Keratinocyte (primary cell): ENCODE measurements around the gene BCO2. TPM values are rescaled to one million over a fixed set of nuclear protein-coding genes. Genes with fewer than 3 reads are reported as not detected.
"Not testable (repeated sequence)": the region's sequence is repeated elsewhere in the genome, so short reads cannot be mapped to it uniquely, and the experiment has no call there.

Experiments
- DNase-seq: peaks from one replicate; pipeline ENCODE4 v3.0.0-alpha.2; 2011; ENCODE audit warnings: low read depth, missing footprints, low spot score
- FAIRE-seq: peaks from 2 replicates; lab custom pipeline; 2011; peaks lifted over from hg19 to GRCh38; lab: Jason Lieb, UNC
- H2AFZ ChIP-seq: 2 replicates; pipeline ENCODE4 v1.6.0; 2012; ENCODE audit warnings: low read length, control low read depth, inconsistent platforms; ENCODE audit not compliant: control insufficient read depth
- H3K27ac ChIP-seq: 2 replicates; pipeline ENCODE4 v1.5.1; 2011; ENCODE audit warnings: low read length; ENCODE audit not compliant: control insufficient read depth, insufficient read depth
- H3K27me3 ChIP-seq: 3 replicates; pipeline ENCODE4 v1.6.0; 2011; ENCODE audit warnings: low read length; ENCODE audit not compliant: control insufficient read depth, insufficient read depth; ENCODE audit errors: extremely low read depth
- H3K36me3 ChIP-seq, 2 experiments: 2 replicates in 1 of 2; 3 replicates in 1 of 2; pipeline ENCODE4 v1.5.1; 2011; ENCODE audit warnings: low read length in 2 of 2, mild to moderate bottlenecking in 1 of 2; ENCODE audit not compliant: control insufficient read depth in 2 of 2, insufficient read depth in 2 of 2; ENCODE audit errors: extremely low read depth in 1 of 2
- H3K4me1 ChIP-seq: 3 replicates; pipeline ENCODE4 v1.5.1; 2011; ENCODE audit warnings: low read length; ENCODE audit not compliant: control insufficient read depth, insufficient read depth; ENCODE audit errors: extremely low read depth
- H3K4me2 ChIP-seq: 3 replicates; pipeline ENCODE4 v1.6.0; 2011; ENCODE audit warnings: low read depth, low read length; ENCODE audit not compliant: control insufficient read depth, insufficient read depth; ENCODE audit errors: extremely low read depth
- H3K4me3 ChIP-seq, 3 experiments: fragments of 200-600 bp in 1 of 3; sonication (generic) in 1 of 3; 2 replicates in 2 of 3; 3 replicates in 1 of 3; pipeline ENCODE4 v1.5.1; 2011 to 2016; ENCODE audit warnings: low read length in 3 of 3, mild to moderate bottlenecking in 3 of 3, control low read depth in 2 of 3, inconsistent platforms in 1 of 3, low read depth in 1 of 3, mixed read lengths in 1 of 3, mixed run types in 1 of 3, moderate library complexity in 1 of 3; ENCODE audit not compliant: control insufficient read depth in 2 of 3, insufficient read depth in 2 of 3; ENCODE audit errors: extremely low read depth in 1 of 3
- H3K79me2 ChIP-seq: 2 replicates; pipeline ENCODE4 v1.6.0; 2012; ENCODE audit warnings: low read length; ENCODE audit not compliant: control insufficient read depth, insufficient read depth
- H3K9ac ChIP-seq: 3 replicates; pipeline ENCODE4 v1.6.0; 2011; ENCODE audit warnings: low read length; ENCODE audit not compliant: control insufficient read depth, insufficient read depth; ENCODE audit errors: extremely low read depth
- H3K9me1 ChIP-seq: 3 replicates; pipeline ENCODE4 v1.6.0; 2011; ENCODE audit warnings: low read length; ENCODE audit not compliant: control insufficient read depth, insufficient read depth; ENCODE audit errors: extremely low read depth
- H3K9me3 ChIP-seq: 2 replicates; pipeline ENCODE4 v1.5.1; 2012; ENCODE audit warnings: low read depth, low read length; ENCODE audit not compliant: control insufficient read depth
- H4K20me1 ChIP-seq: 3 replicates; pipeline ENCODE4 v1.6.0; 2011; ENCODE audit warnings: low read length; ENCODE audit not compliant: control insufficient read depth, insufficient read depth; ENCODE audit errors: extremely low read depth
- EZH2 ChIP-seq: IDR thresholded peaks from one replicate; pipeline ENCODE4 v1.6.1; 2012; ENCODE audit warnings: inconsistent platforms, mild to moderate bottlenecking, low read length, moderate library complexity
- dilution Hi-C: fragments of 300-500 bp; cut with MboI; formaldehyde crosslinking; loops from one replicate; pipeline ENCODE4 v1.7.0; 2020; ENCODE audit warnings: low sequenced_read_pairs; ENCODE audit not compliant: extremely low pct_ligation_motif_present
- polyA plus RNA-seq, 5 experiments: library from polyadenylated mRNA; depleted of rRNA in 3 of 5; stranded (reverse) in 3 of 5; stranded (forward) in 1 of 5; unstranded in 1 of 5; fragments of >200 nt; gene quantifications; 1 replicate in 1 of 5; 2 replicates in 3 of 5; 3 replicates in 1 of 5; pipeline versions ENCODE4 v1.2.1 to v1.2.3, GENCODE V29; 2011 to 2012; ENCODE audit warnings: missing spikeins in 2 of 5, low read depth in 1 of 5, low replicate concordance in 1 of 5
- TF ChIP-seq, protein P1 (sequence below), 3 experiments: IDR thresholded peaks in 1 of 3; conservative IDR thresholded peaks in 1 of 3; optimal IDR thresholded peaks in 1 of 3; 2 replicates in 2 of 3; 3 replicates in 1 of 3; pipeline versions ENCODE3 to v1.5.1; 2011; ENCODE audit warnings: low read length in 3 of 3, mild to moderate bottlenecking in 3 of 3, moderate library complexity in 2 of 3, control low read depth in 1 of 3, inconsistent platforms in 1 of 3; ENCODE audit not compliant: insufficient read depth in 2 of 3; ENCODE audit errors: extremely low read depth in 1 of 3

Gene BCO2
- polyA plus RNA-seq, 1 donor (not counting 4 experiments of a cell fraction or from before 2014, with no cell fraction given) = 0.37 TPM

DNA sequence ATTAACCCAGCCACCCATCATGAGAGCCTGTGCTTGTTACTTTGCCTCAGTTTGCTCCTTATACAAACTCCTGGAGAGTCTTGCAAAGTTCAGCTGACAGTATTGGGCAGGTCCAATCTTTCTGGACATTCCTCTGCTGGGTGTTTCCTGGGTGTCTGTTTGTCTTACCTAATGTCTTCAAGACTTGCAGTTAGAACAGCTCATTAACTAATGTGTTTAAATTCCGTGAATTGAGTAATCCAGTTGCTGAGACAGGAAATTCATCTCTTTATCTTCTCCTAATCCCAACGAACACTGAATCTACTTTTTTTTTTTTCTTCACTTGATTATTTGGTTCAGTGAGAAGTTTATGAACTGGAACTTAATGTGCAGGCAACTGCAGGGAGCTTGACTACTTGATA is 20.6 kb downstream of the BCO2 start:
- no peaks in the 10 kb centered on the region for H3K27me3 ChIP-seq
- H3K27ac ChIP-seq = peak overlapping the region; percentile 4
- H3K9ac ChIP-seq = no peak overlapping the region
- H3K4me3 ChIP-seq = peak overlapping the region in 1 of 3 experiments; percentile 11
- H3K9me1 ChIP-seq = no peaks in the 10 kb centered on the region
- peaks cover 16% of the 10 kb centered on the region for H3K4me1 ChIP-seq
- DNase-seq (peak; percentile 45), FAIRE-seq (peak; percentile 67)
- no peaks in the 10 kb centered on the region for H3K79me2 ChIP-seq
- peak overlapping the region; percentile 50 for H2AFZ ChIP-seq
- TF ChIP-seq EZH2 = no peak
- TF ChIP-seq, protein P1, sequence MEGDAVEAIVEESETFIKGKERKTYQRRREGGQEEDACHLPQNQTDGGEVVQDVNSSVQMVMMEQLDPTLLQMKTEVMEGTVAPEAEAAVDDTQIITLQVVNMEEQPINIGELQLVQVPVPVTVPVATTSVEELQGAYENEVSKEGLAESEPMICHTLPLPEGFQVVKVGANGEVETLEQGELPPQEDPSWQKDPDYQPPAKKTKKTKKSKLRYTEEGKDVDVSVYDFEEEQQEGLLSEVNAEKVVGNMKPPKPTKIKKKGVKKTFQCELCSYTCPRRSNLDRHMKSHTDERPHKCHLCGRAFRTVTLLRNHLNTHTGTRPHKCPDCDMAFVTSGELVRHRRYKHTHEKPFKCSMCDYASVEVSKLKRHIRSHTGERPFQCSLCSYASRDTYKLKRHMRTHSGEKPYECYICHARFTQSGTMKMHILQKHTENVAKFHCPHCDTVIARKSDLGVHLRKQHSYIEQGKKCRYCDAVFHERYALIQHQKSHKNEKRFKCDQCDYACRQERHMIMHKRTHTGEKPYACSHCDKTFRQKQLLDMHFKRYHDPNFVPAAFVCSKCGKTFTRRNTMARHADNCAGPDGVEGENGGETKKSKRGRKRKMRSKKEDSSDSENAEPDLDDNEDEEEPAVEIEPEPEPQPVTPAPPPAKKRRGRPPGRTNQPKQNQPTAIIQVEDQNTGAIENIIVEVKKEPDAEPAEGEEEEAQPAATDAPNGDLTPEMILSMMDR (optimal IDR thresholded peaks at IDR 0.05 in 1 of 3, IDR thresholded peaks at IDR 0.05 in 1 of 3, conservative IDR thresholded peaks at IDR 0.05 in 1 of 3; ENCODE audit: extremely low read depth in 1 of 3, insufficient read depth in 2 of 3, low read length in 3 of 3) = no peak
- no peaks in the 10 kb centered on the region for H3K9me3 ChIP-seq
- dilution Hi-C loops = no loop called here
- no peaks in the 10 kb centered on the region for H3K36me3 ChIP-seq
- H4K20me1 ChIP-seq = no peaks in the 10 kb centered on the region
- H3K4me2 ChIP-seq = peak overlapping the region; percentile 53

- H3K4me2 ChIP-seq = peak overlapping the region; percentile 53
- no peak overlapping the region for H2AFZ ChIP-seq
- dilution Hi-C loops = no loop called here
- DNase-seq (no peak), FAIRE-seq (no peak)
- no peaks in the 10 kb centered on the region for H4K20me1 ChIP-seq
- H3K4me1 ChIP-seq = peaks cover 16% of the 10 kb centered on the region
- TF ChIP-seq, protein P1 (optimal IDR thresholded peaks at IDR 0.05 in 1 of 3, IDR thresholded peaks at IDR 0.05 in 1 of 3, conservative IDR thresholded peaks at IDR 0.05 in 1 of 3; ENCODE audit: extremely low read depth in 1 of 3, insufficient read depth in 2 of 3, low read length in 3 of 3) = no peak
- TF ChIP-seq EZH2 = no peak
- no peak overlapping the region for H3K27ac ChIP-seq
- H3K4me3 ChIP-seq = no peak overlapping the region
- H3K36me3 ChIP-seq = no peaks in the 10 kb centered on the region
- no peaks in the 10 kb centered on the region for H3K9me3 ChIP-seq
- no peak overlapping the region for H3K9ac ChIP-seq
- H3K79me2 ChIP-seq = no peaks in the 10 kb centered on the region
- no peaks in the 10 kb centered on the region for H3K27me3 ChIP-seq
- no peaks in the 10 kb centered on the region for H3K9me1 ChIP-seq
Observed at GRCh38 chr11:112196519-112197087, 21.3 kb downstream of the BCO2 start.

- H3K79me2 ChIP-seq, H2AFZ ChIP-seq, DNase-seq, H3K4me2 ChIP-seq, H3K4me3 ChIP-seq, FAIRE-seq, H3K27ac ChIP-seq, dilution Hi-C loops, H3K9me3 ChIP-seq, H3K9me1 ChIP-seq, H3K27me3 ChIP-seq, H4K20me1 ChIP-seq, H3K9ac ChIP-seq, H3K36me3 ChIP-seq: not testable (repeated sequence)
- H3K4me1 ChIP-seq = peaks cover 13% of the 10 kb centered on the region
Observed at GRCh38 chr11:112199101-112199500, 23.8 kb downstream of the BCO2 start.
